Measurements from ENCODE around the gene GRID1. TPM values are rescaled to one million over a fixed set of nuclear protein-coding genes. Genes with fewer than 3 reads are reported as not detected.

The GRID1 gene
- total RNA-seq, 3 donors from 2014 or later, result 0.61 to 1.9 (median 0.87) TPM

DNA sequence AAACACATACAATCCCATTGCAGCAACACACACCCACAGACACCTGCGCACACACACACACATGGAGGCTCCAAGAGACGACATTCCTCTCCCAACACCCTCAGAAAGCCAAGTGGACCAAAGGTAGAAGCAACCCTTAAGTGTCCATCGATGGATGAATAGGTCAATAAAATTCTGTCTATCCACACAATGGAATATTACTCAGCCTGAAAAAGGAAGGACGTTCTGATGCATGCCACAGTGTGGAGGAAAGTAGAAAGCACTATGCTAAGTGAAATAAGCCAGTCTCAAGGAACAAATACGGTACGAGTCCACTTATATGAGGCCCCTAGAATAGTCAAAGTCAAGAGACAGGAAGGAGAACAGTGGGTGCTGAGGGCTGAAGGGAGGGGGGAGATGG, 174.4 kb downstream of the GRID1 start:
- Histone ChIP-seq H3K4me1 (ENCODE audit: low read depth) (no peaks in the 10 kb centered on the region), H3K4me3 (no peak overlapping the region), H3K36me3 (ENCODE audit: low read depth) (no peaks in the 10 kb centered on the region), H3K9me3 (no peaks in the 10 kb centered on the region)
- TF ChIP-seq, protein P1, sequence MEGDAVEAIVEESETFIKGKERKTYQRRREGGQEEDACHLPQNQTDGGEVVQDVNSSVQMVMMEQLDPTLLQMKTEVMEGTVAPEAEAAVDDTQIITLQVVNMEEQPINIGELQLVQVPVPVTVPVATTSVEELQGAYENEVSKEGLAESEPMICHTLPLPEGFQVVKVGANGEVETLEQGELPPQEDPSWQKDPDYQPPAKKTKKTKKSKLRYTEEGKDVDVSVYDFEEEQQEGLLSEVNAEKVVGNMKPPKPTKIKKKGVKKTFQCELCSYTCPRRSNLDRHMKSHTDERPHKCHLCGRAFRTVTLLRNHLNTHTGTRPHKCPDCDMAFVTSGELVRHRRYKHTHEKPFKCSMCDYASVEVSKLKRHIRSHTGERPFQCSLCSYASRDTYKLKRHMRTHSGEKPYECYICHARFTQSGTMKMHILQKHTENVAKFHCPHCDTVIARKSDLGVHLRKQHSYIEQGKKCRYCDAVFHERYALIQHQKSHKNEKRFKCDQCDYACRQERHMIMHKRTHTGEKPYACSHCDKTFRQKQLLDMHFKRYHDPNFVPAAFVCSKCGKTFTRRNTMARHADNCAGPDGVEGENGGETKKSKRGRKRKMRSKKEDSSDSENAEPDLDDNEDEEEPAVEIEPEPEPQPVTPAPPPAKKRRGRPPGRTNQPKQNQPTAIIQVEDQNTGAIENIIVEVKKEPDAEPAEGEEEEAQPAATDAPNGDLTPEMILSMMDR (IDR thresholded peaks at IDR 0.05), result no peak
- no peak for DNase-seq
- intact Hi-C loops (cut with DNase I, micrococcal nuclease), result no loop called here
- ATAC-seq, result no peak

DNA sequence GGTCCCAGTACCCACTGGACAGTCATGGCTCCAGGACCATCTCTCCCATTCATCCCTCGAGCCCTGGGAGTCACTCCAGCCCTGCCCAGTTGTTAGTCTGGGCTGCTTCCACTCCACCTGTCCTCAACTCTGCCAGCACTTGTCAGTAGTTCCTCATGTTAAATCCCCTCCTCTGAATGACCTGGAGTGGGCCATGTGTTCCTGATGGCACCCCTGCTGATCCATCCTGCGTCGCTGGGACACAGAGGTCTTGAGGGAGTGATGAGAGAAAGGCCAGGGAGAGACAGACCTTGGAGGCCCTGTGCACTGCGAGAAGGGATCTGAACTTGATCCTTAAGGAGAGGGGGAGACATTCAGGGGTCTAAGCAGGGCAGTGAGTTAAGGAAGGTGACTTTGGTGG, 174.9 kb downstream of the GRID1 start:
- no peaks in the 10 kb centered on the region for H3K36me3 ChIP-seq (ENCODE audit: low read depth)
- TF ChIP-seq, protein P1 (IDR thresholded peaks at IDR 0.05), result no peak
- H3K4me1 ChIP-seq (ENCODE audit: low read depth), result no peaks in the 10 kb centered on the region
- H3K9me3 ChIP-seq, result no peaks in the 10 kb centered on the region
- intact Hi-C loops (cut with DNase I, micrococcal nuclease), result no loop called here
- no peak overlapping the region for H3K4me3 ChIP-seq
- no peak for ATAC-seq
- DNase-seq, result no peak

DNA sequence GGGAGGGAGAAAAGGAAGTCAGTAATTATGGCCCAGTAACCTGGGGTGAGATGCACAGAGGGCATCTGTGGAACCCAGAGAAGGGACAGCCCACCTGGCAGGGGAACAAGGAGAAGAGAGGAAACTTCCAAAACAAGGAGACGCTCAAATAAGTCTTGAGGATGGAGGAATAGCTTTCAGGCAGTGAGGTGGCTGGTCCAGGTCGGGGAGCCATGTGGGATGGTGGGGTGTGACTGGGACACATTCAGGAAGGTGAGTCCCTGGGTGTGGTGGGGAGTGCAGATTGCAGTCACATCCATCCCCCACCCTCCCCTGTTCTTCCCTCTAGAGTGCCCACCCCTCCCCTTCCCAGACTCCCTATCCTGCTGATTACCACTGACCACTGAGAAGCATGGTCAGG, 175.4 kb downstream of the GRID1 start:
- ATAC-seq (no peak), DNase-seq (no peak)
- Histone ChIP-seq H3K4me3 (no peak overlapping the region), H3K9me3 (no peaks in the 10 kb centered on the region), H3K36me3 (ENCODE audit: low read depth) (no peaks in the 10 kb centered on the region), H3K4me1 (ENCODE audit: low read depth) (no peaks in the 10 kb centered on the region)
- TF ChIP-seq, protein P1 (IDR thresholded peaks at IDR 0.05), result no peak
- intact Hi-C loops (cut with DNase I, micrococcal nuclease), result no loop called here

DNA sequence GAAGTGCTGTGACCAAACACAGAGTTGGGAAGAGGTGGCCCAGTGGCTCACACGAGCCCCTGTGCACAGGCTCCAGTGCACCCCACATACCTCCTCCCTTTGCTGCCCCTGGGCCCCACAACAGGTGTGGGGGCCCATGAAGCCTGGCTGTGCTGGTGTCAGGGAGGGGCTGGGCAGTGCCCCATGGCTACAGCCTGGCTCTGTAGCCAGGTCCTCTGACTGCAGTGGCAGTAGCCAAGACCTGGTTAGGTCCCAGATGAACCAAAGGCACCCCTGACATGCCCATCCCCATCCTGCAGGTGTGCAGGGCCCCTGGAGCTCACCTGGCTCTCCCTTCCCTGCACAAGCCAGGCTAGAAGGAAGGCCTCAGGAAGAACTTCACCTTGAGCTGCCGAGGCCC, 176.3 kb downstream of the GRID1 start:
- ATAC-seq (no peak), DNase-seq (no peak)
- no peaks in the 10 kb centered on the region for H3K9me3 ChIP-seq
- TF ChIP-seq, protein P1 (IDR thresholded peaks at IDR 0.05), result no peak
- intact Hi-C loops (cut with DNase I, micrococcal nuclease), result no loop called here
- H3K4me3 ChIP-seq, result no peak overlapping the region
- H3K36me3 ChIP-seq (ENCODE audit: low read depth), result no peaks in the 10 kb centered on the region
- H3K4me1 ChIP-seq (ENCODE audit: low read depth), result no peaks in the 10 kb centered on the region

DNA sequence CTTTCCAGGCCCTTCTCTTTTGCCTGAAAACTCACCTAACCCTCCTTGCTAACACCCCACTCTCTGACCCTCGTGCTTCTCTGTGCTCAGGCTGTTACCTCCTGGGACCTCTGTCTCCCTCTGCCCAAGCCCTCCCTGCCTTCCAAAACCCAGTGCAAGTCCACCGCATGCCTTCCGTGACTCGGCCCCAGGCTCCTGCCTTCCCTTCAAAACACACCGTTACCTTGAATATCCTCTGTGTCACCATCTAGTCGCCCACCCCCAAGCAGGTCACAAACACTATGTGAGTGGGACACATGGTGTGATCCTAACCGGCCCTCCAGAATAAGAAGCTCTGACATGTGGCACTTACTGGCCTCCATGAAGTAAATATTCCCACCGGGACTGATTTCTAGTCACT, 176.7 kb downstream of the GRID1 start:
- ATAC-seq (no peak), DNase-seq (no peak)
- TF ChIP-seq, protein P1 (IDR thresholded peaks at IDR 0.05), result no peak
- H3K9me3 ChIP-seq, result no peaks in the 10 kb centered on the region
- H3K4me3 ChIP-seq, result no peak overlapping the region
- no peaks in the 10 kb centered on the region for H3K4me1 ChIP-seq (ENCODE audit: low read depth)
- intact Hi-C loops (cut with DNase I, micrococcal nuclease), result no loop called here
- H3K36me3 ChIP-seq (ENCODE audit: low read depth), result no peaks in the 10 kb centered on the region
